Activated CD8-positive, alpha-beta T cell treated with anti-CD3 and anti-CD28 coated beads for 36 hours (primary cell): Measurements from ENCODE around the gene GNA12. TPM values are rescaled to one million over a fixed set of nuclear protein-coding genes. Genes with fewer than 3 reads are reported as not detected.
A peak's percentile ranks its signal among the peaks of the same experiment; 100 is the strongest.

Experiments
- ATAC-seq: fragments of 200-7000 bp; cut with Tn5 transposase; one replicate; pipeline ENCODE4 v1.10.0; 2021; ENCODE audit warnings: mild to moderate bottlenecking, moderate library complexity
- CTCF ChIA-PET: fragments of 350-600 bp; sonication (Branson Sonifier 250); formaldehyde crosslinking; loops from one replicate; lab custom pipeline; 2021; ENCODE audit warnings: antibody characterized with exemption; lab: Charles Lee
- POLR2A ChIA-PET: fragments of 350-600 bp; sonication (Branson Sonifier 250); formaldehyde crosslinking; loops from one replicate; lab custom pipeline; 2021; ENCODE audit warnings: antibody characterized with exemption; lab: Charles Lee
- DNase-seq: peaks from one replicate; pipeline ENCODE4 v3.0.0-alpha.2; 2020
- H3K27ac Mint-ChIP-seq: one replicate; pipeline ENCODE4 v1.8.0; 2021; ENCODE audit warnings: mild to moderate bottlenecking, mixed read lengths
- H3K27me3 Mint-ChIP-seq: one replicate; pipeline ENCODE4 v1.8.0; 2021; ENCODE audit warnings: mixed read lengths
- H3K36me3 Mint-ChIP-seq: one replicate; pipeline ENCODE4 v1.8.0; 2021; ENCODE audit warnings: low read depth, mixed read lengths
- H3K4me1 Mint-ChIP-seq: one replicate; pipeline ENCODE4 v1.8.0; 2021; ENCODE audit warnings: low read depth, mixed read lengths
- H3K4me3 Mint-ChIP-seq: one replicate; pipeline ENCODE4 v1.8.0; 2021; ENCODE audit warnings: mild to moderate bottlenecking, moderate library complexity, mixed read lengths
- H3K9me3 Mint-ChIP-seq: one replicate; pipeline ENCODE4 v1.8.0; 2021; ENCODE audit warnings: mixed read lengths
- intact Hi-C: fragments of 100-400 bp; cut with micrococcal nuclease; formaldehyde crosslinking; loops from one replicate; pipeline ENCODE4 v1.10.0; 2022
- total RNA-seq, 2 experiments: library from RNA; stranded (reverse); gene quantifications; one replicate each; pipeline ENCODE4 v1.2.3, GENCODE V29; 2021
- TF ChIP-seq, protein P1 (sequence below): fragments of 200-600 bp; IDR thresholded peaks from one replicate; pipeline ENCODE4 v1.8.0; 2022; ENCODE audit warnings: antibody characterized with exemption, mild to moderate bottlenecking

The GNA12 gene
- total RNA-seq, 2 experiments from 2014 or later = 21.0 to 21.1 TPM

DNA sequence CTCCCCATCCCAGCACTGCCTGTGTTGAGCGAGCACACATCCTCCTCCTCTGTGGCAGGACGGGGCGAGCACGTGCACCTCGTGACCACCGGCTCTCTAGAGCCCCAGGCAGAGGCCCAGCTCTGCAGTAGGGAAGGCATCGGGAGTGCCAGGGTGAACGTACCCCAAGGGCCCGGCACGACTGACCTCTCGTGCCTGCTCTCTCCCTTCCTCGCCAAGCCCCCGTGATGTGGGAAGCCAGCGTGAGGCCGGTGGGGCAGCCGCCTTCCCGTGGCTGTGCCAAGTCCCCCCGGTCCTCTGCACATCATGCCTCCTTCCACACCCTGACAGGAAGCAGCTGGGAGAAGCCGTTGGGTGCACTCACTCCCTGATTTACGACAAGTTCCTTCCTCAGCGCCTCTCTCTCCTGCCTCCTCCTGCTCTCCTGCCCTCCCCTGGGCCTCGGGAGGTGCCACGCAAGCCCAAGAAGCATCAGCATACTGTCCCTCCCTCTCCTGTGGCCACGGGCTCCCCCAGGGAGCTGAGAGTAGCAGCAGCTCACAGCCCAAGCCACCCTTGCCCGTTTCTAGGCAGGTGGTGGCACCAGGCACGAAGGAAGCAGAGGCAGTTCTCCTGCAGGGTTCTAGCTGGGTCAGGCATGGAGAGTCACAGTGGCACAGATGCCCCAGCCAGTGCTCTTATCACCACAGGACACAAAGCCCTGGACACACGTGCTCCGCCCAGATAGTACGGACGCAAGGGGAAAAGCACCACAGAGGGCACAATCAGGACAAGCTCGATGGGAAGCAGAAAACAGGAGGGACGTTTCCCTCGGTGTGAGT lies 109.1 kb downstream of the GNA12 start:
- ChIA-PET CTCF (interaction anchor here (0.7 to 4.3 kb wide), 6 partner anchors 8 to 64 kb away, joined by 3 to 16 read pairs (median 4); no protein-coding TSS in a partner anchor), POLR2A (interaction anchor here (0.5 to 1.8 kb wide), 9 partner anchors 10 to 122 kb away, joined by 3 to 6 read pairs (median 3); no protein-coding TSS in a partner anchor)
- Mint-ChIP-seq H3K36me3 (peaks cover 16% of the 10 kb centered on the region), H3K4me1 (peaks cover 43% of the 10 kb centered on the region), H3K4me3 (peak overlapping the region; percentile 28), H3K9me3 (no peaks in the 10 kb centered on the region), H3K27ac (peak overlapping the region; percentile 66), H3K27me3 (no peaks in the 10 kb centered on the region)
- TF ChIP-seq, protein P1, sequence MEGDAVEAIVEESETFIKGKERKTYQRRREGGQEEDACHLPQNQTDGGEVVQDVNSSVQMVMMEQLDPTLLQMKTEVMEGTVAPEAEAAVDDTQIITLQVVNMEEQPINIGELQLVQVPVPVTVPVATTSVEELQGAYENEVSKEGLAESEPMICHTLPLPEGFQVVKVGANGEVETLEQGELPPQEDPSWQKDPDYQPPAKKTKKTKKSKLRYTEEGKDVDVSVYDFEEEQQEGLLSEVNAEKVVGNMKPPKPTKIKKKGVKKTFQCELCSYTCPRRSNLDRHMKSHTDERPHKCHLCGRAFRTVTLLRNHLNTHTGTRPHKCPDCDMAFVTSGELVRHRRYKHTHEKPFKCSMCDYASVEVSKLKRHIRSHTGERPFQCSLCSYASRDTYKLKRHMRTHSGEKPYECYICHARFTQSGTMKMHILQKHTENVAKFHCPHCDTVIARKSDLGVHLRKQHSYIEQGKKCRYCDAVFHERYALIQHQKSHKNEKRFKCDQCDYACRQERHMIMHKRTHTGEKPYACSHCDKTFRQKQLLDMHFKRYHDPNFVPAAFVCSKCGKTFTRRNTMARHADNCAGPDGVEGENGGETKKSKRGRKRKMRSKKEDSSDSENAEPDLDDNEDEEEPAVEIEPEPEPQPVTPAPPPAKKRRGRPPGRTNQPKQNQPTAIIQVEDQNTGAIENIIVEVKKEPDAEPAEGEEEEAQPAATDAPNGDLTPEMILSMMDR = no peak
- DNase-seq = peak; percentile 37
- peak; percentile 68 for ATAC-seq
- intact Hi-C loops = no loop called here

DNA sequence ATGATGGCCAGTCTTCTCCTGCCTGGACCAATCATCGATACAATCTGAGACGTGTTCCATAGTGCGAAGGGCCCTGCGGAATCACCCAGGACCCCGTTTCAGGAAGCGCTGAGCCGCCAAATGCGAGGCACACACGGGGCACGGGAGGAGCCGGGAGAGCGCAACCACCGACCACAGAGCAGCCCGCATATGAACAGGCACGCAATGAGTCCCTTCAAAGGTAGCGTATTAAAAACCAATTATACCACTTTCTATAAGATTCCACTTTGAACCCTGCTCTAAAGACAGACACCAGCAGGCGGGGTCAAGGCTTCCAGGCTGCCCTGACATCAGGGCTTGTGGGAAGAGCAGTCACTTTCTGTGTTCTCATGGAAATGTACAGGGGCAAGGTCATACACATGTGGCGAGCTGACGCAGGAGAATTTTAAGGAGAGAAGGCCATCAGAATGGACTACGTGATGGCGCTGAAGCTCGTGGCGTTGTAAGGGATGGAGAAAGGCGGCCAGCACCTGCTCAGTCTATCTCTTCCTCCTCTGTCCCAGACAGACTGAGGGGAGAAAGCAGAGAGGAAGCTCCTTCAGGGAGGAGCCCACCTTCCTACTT lies 109.9 kb downstream of the GNA12 start:
- DNase-seq = no peak
- Mint-ChIP-seq H3K4me3 (peak overlapping the region; percentile 28), H3K9me3 (no peaks in the 10 kb centered on the region), H3K27me3 (no peaks in the 10 kb centered on the region), H3K36me3 (peaks cover 16% of the 10 kb centered on the region), H3K4me1 (peaks cover 43% of the 10 kb centered on the region), H3K27ac (peak overlapping the region; percentile 66)
- TF ChIP-seq, protein P1 = no peak
- POLR2A ChIA-PET = interaction anchor here (0.5 to 1.8 kb wide), 8 partner anchors 9 to 123 kb away, joined by 3 to 6 read pairs (median 4); no protein-coding TSS in a partner anchor
- no peak for ATAC-seq
- CTCF ChIA-PET = interaction anchor here (0.7 to 4.3 kb wide), 4 partner anchors 9 to 24 kb away, joined by 3 to 16 read pairs (median 4); no protein-coding TSS in a partner anchor
- intact Hi-C loops = no loop called here

DNA sequence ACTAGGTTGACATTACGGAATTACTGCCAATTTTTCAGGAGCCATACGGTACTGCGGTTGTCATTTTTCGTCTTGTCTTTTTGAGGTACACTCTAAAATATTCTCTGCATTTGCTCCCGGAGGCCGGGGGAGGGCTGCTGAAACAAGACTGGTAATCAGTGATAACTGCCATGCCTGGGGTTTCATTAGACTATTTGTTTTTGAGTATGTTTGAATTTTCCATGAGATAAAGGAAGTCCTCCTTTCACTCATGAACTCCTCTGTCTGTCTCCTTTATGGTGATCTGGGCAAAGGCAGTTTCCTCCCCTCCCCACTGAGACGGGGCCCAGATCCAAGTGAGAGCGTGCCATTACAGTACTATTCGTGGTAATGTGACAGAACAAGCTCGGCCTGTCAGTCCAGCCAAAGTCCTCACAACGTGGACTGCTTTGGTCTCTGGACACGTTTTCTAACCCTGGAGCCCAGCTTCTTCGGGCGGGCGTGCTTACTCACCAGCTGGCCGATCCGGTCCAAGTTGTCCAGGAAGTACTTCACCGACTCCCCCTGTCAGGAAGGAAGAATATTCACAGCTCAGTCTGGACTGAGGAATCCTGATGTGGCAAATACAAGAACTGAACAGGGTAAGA lies 111.0 kb downstream of the GNA12 start:
- TF ChIP-seq, protein P1 = no peak

GRCh38 chr7:2732388-2732787 lies 111.7 kb downstream of the GNA12 start:
- CTCF ChIA-PET = interaction anchor here (2.3 kb wide), 1 partner anchor 13 kb away, joined by 7 read pairs; no protein-coding TSS in a partner anchor

More for the DNA sequence above, 111.0 kb downstream of the GNA12 start:
- intact Hi-C loops = no loop called here
- H3K36me3 Mint-ChIP-seq = peaks cover 16% of the 10 kb centered on the region
- no peak for DNase-seq
- CTCF ChIA-PET = interaction anchor here (1.0 to 4.3 kb wide), 3 partner anchors 18 to 62 kb away, joined by 3 to 16 read pairs (median 3); no protein-coding TSS in a partner anchor
- H3K27ac Mint-ChIP-seq = no peak overlapping the region
- no peaks in the 10 kb centered on the region for H3K9me3 Mint-ChIP-seq
- POLR2A ChIA-PET = interaction anchor here (1.0 to 1.2 kb wide), 2 partner anchors 12 to 16 kb away, joined by 3 read pairs; no protein-coding TSS in a partner anchor
- peaks cover 43% of the 10 kb centered on the region for H3K4me1 Mint-ChIP-seq
- no peaks in the 10 kb centered on the region for H3K27me3 Mint-ChIP-seq
- H3K4me3 Mint-ChIP-seq = no peak overlapping the region
- ATAC-seq = no peak

More at GRCh38 chr7:2732388-2732787, 111.7 kb downstream of the GNA12 start:
- H3K4me1 Mint-ChIP-seq = peaks cover 43% of the 10 kb centered on the region
- intact Hi-C loops = no loop called here
- no peaks in the 10 kb centered on the region for H3K9me3 Mint-ChIP-seq
- POLR2A ChIA-PET = no interaction called here
- H3K36me3 Mint-ChIP-seq = peaks cover 16% of the 10 kb centered on the region
- no peaks in the 10 kb centered on the region for H3K27me3 Mint-ChIP-seq
- TF ChIP-seq, protein P1 = no peak
- H3K27ac Mint-ChIP-seq = no peak overlapping the region
- DNase-seq (no peak), ATAC-seq (no peak)
- no peak overlapping the region for H3K4me3 Mint-ChIP-seq
